OCI-LY7 (cell line): ENCODE results near the gene PHACTR2. TPM values are rescaled to one million over a fixed set of nuclear protein-coding genes. Genes with fewer than 3 reads are reported as not detected.

Experiments used
- BruUV-seq: library from RNA; stranded (reverse); fragments of 400-500 nt; replicated peaks from 2 replicates; lab custom pipeline; 2021; lab: Mats Ljungman, UMichigan
- CTCF ChIA-PET: fragments of 300-600 bp; sonication (Branson Sonifier 250); formaldehyde crosslinking; loops from one replicate; lab custom pipeline; 2022; ENCODE audit warnings: antibody characterized with exemption; ENCODE audit not compliant: unreplicated experiment; lab: Charles Lee
- POLR2A ChIA-PET: fragments of 300-600 bp; sonication (Branson Sonifier 250); formaldehyde crosslinking; loops from one replicate; lab custom pipeline; 2022; ENCODE audit warnings: antibody characterized with exemption; lab: Charles Lee
- DNase-seq: peaks from one replicate; pipeline ENCODE4 v3.0.0-alpha.2; 2015; ENCODE audit warnings: low spot score
- H2AFZ ChIP-seq: fragments of 200-600 bp; sonication (generic), shearing (Covaris generic); 2 replicates; pipeline ENCODE4 v1.6.1; 2014; ENCODE audit warnings: mild to moderate bottlenecking, antibody characterized with exemption, low read length, moderate library complexity
- H3K27ac ChIP-seq: fragments of 200-600 bp; sonication (generic); 2 replicates; pipeline ENCODE4 v1.5.1; 2014; ENCODE audit warnings: mixed run types, low read depth, mild to moderate bottlenecking, moderate library complexity, low read length, inconsistent platforms; ENCODE audit not compliant: poor library complexity, severe bottlenecking
- H3K36me3 ChIP-seq: fragments of 200-600 bp; sonication (generic); 2 replicates; pipeline ENCODE4 v1.6.1; 2014; ENCODE audit warnings: mild to moderate bottlenecking, antibody characterized with exemption, low read length, moderate library complexity, mixed read lengths; ENCODE audit not compliant: insufficient read depth
- H3K4me1 ChIP-seq: fragments of 200-600 bp; sonication (generic); 2 replicates; pipeline ENCODE4 v1.5.1; 2014; ENCODE audit warnings: mild to moderate bottlenecking, low read length; ENCODE audit not compliant: insufficient read depth, poor library complexity, severe bottlenecking
- H3K4me2 ChIP-seq: fragments of 200-600 bp; sonication (generic); 2 replicates; pipeline ENCODE4 v1.6.1; 2014; ENCODE audit warnings: mild to moderate bottlenecking, low read length
- H3K4me3 ChIP-seq: fragments of 200-600 bp; sonication (generic); 2 replicates; pipeline ENCODE4 v1.5.1; 2014; ENCODE audit warnings: mild to moderate bottlenecking, low read depth, low read length; ENCODE audit not compliant: poor library complexity, severe bottlenecking
- H3K79me2 ChIP-seq: fragments of 200-600 bp; sonication (generic); 2 replicates; pipeline ENCODE4 v1.6.1; 2016; ENCODE audit warnings: low read depth, mild to moderate bottlenecking, low read length, moderate library complexity, mixed read lengths; ENCODE audit not compliant: insufficient read depth
- H3K9me2 ChIP-seq: fragments of 200-600 bp; sonication (generic); 2 replicates; pipeline ENCODE4 v1.6.1; 2016; ENCODE audit warnings: mild to moderate bottlenecking, low read length, mixed read lengths; ENCODE audit not compliant: insufficient read depth
- H3K9me3 ChIP-seq: fragments of 200-600 bp; sonication (generic); 2 replicates; pipeline ENCODE4 v1.6.1; 2014; ENCODE audit warnings: mild to moderate bottlenecking, mixed run types, low read length, mixed read lengths
- H4K20me1 ChIP-seq: fragments of 200-600 bp; sonication (generic); 2 replicates; pipeline ENCODE4 v1.6.1; 2014; ENCODE audit warnings: mild to moderate bottlenecking, antibody characterized with exemption, low read length, moderate library complexity, mixed read lengths; ENCODE audit not compliant: insufficient read depth
- EZH2phosphoT487 ChIP-seq: fragments of 200-600 bp; sonication (generic); IDR thresholded peaks from 2 replicates; pipeline ENCODE4 v1.6.1; 2018; ENCODE audit warnings: low read depth, borderline replicate concordance, mild to moderate bottlenecking, mixed run types, antibody characterized with exemption, low read length, moderate library complexity, mixed read lengths
- intact Hi-C: fragments of 100-400 bp; cut with micrococcal nuclease; formaldehyde crosslinking; loops from one replicate; pipeline ENCODE4 v1.10.0; 2022; ENCODE audit not compliant: unreplicated experiment
- small RNA-seq: library from RNA; depleted of rRNA; stranded (forward); fragments of <200 nt; gene quantifications from one replicate; pipeline ENCODE3, GENCODE V24; 2014
- total RNA-seq, 2 experiments: library from RNA; depleted of rRNA in 1 of 2; stranded (reverse); fragments of >200 nt in 1 of 2; shearing (Covaris generic) in 1 of 2; gene quantifications; 2 replicates each; pipeline ENCODE4 v1.2.3, GENCODE V29; 2014 to 2022
- TF ChIP-seq, protein P1 (sequence below): fragments of 200-600 bp; sonication (generic); conservative IDR thresholded peaks from 2 replicates; pipeline ENCODE4 v1.5.1; 2014; ENCODE audit warnings: mild to moderate bottlenecking, antibody characterized with exemption, low read length, moderate library complexity, mixed read lengths

The PHACTR2 gene
- total RNA-seq, 2 experiments from 2014 or later: 0.06 to 5.4 TPM

DNA sequence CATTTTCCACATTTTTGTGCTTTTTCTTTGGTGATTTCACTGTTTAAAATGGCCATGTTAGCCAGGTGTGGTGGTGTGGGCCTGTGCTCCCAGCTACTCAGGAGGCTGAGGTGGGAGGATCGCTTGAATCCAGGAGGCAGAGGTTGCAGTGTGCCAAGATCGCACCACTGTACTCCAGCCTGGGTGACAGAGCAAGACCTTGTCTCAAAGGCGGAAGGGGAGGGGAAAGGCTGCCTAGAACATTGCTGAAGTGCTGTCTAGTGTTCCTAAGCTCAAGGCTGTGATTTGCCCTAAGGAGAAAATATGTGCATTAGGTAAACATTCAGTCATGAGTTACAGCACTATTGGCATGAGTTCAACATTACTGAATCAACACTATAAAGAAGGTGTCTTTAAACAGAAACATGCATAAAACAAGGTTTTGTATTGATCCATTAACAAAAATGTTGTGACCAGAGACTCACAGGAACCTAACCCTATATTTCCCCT, 200.6 kb downstream of the PHACTR2 start:
- no peaks in the 10 kb centered on the region for H3K9me2 ChIP-seq
- H3K9me3 ChIP-seq: no peaks in the 10 kb centered on the region
- no peaks in the 10 kb centered on the region for H4K20me1 ChIP-seq
- POLR2A ChIA-PET: no interaction called here
- H3K36me3 ChIP-seq: no peaks in the 10 kb centered on the region
- no peak overlapping the region for H3K4me2 ChIP-seq
- BruUV-seq: no TSS peak
- H2AFZ ChIP-seq: no peak overlapping the region
- no peak overlapping the region for H3K4me3 ChIP-seq
- no peaks in the 10 kb centered on the region for H3K4me1 ChIP-seq
- TF ChIP-seq, protein P1, sequence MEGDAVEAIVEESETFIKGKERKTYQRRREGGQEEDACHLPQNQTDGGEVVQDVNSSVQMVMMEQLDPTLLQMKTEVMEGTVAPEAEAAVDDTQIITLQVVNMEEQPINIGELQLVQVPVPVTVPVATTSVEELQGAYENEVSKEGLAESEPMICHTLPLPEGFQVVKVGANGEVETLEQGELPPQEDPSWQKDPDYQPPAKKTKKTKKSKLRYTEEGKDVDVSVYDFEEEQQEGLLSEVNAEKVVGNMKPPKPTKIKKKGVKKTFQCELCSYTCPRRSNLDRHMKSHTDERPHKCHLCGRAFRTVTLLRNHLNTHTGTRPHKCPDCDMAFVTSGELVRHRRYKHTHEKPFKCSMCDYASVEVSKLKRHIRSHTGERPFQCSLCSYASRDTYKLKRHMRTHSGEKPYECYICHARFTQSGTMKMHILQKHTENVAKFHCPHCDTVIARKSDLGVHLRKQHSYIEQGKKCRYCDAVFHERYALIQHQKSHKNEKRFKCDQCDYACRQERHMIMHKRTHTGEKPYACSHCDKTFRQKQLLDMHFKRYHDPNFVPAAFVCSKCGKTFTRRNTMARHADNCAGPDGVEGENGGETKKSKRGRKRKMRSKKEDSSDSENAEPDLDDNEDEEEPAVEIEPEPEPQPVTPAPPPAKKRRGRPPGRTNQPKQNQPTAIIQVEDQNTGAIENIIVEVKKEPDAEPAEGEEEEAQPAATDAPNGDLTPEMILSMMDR: no peak
- TF ChIP-seq EZH2phosphoT487: no peak
- intact Hi-C loops: no loop called here
- H3K79me2 ChIP-seq: no peaks in the 10 kb centered on the region
- DNase-seq: no peak
- CTCF ChIA-PET: no interaction called here
- H3K27ac ChIP-seq: no peak overlapping the region

DNA sequence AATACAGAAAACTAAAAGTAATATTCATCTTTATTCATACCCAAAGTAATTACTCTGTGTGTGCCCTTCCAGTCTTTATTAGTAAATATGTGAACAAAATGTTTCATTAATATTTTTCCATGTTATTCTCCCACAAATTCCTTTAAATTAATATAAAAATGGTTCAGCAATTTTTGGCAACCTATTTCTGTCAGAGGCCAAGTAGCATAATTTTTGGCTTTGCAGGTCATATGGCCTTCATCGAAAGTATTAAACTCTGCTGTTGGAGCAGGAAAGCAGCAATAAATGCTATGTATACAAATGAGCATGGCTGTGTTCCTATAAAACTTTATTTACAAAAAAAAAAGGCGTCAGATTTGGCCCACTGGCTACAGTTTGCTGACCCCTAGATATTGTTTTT, 202.6 kb downstream of the PHACTR2 start:
- Histone ChIP-seq H2AFZ (no peak overlapping the region), H3K9me3 (no peaks in the 10 kb centered on the region), H3K79me2 (no peaks in the 10 kb centered on the region), H4K20me1 (no peaks in the 10 kb centered on the region), H3K4me3 (no peak overlapping the region), H3K36me3 (no peaks in the 10 kb centered on the region), H3K4me2 (no peak overlapping the region), H3K4me1 (no peaks in the 10 kb centered on the region), H3K9me2 (no peaks in the 10 kb centered on the region), H3K27ac (no peak overlapping the region)
- ChIA-PET POLR2A (no interaction called here), CTCF (no interaction called here)
- intact Hi-C loops: no loop called here
- TF ChIP-seq, protein P1: no peak
- TF ChIP-seq EZH2phosphoT487: no peak
- BruUV-seq: no TSS peak
- no peak for DNase-seq

Small RNA genes lying within 50 kb of the gene (small RNA-seq; reads per million reads assigned to genes)
- gene ZC2HC1B: not detected

Other genes starting within 250 kb of the PHACTR2 start
- 17.6 and 21.7 TPM in 2 replicates for gene ADAT2, start 227.3 kb upstream of the PHACTR2 start, total RNA-seq (2014; rRNA removed; shearing (Covaris generic))
- gene ADAT2, start 227.3 kb upstream of the PHACTR2 start, total RNA-seq (2022): 23.0 and 27.2 TPM in 2 replicates
- gene PEX3, start 227.2 kb upstream of the PHACTR2 start, total RNA-seq (2014; rRNA removed; shearing (Covaris generic)): 10.9 and 14.8 TPM in 2 replicates
- gene PEX3, start 227.2 kb upstream of the PHACTR2 start, total RNA-seq (2022): 23.1 and 27.0 TPM in 2 replicates
- gene FUCA2, start 166.2 kb upstream of the PHACTR2 start, total RNA-seq (2014; rRNA removed; shearing (Covaris generic)): not detected in 2 replicates
- gene FUCA2, start 166.2 kb upstream of the PHACTR2 start, total RNA-seq (2022): not detected in 2 replicates
- 25.6 and 26.8 TPM in 2 replicates for gene LTV1, start 165.4 kb downstream of the PHACTR2 start, total RNA-seq (2014; rRNA removed; shearing (Covaris generic))
- gene LTV1, start 165.4 kb downstream of the PHACTR2 start, total RNA-seq (2022): 28.9 and 37.3 TPM in 2 replicates
- not detected in 2 replicates for gene ZC2HC1B, start 186.5 kb downstream of the PHACTR2 start, total RNA-seq (2014; rRNA removed; shearing (Covaris generic))
- not detected in 2 replicates for gene ZC2HC1B, start 186.5 kb downstream of the PHACTR2 start, total RNA-seq (2022)